22Rv1 (cell line): ENCODE results near the gene FPGS.

Experiments
- H3K27ac ChIP-seq: fragments of 450-650 bp; 2 replicates; pipeline ENCODE4 v1.5.1; 2017
- CTCF ChIP-seq: fragments of 450-650 bp; IDR thresholded peaks from 2 replicates; pipeline ENCODE4 v1.5.1; 2017; ENCODE audit warnings: mild to moderate bottlenecking
- ZFX ChIP-seq: fragments of 450-650 bp; IDR thresholded peaks from 2 replicates; pipeline ENCODE4 v1.6.1; 2017; ENCODE audit warnings: antibody characterized with exemption, borderline replicate concordance

FPGS gene

GRCh38 chr9:127809540-127810377 lies 7.1 kb downstream of the FPGS start:
- 0 out of 2 replicates have a peak overlapping the region, but pooled peaks have one; percentile 36 for H3K27ac ChIP-seq
- TF ChIP-seq ZFX: no peak
- no peak for TF ChIP-seq CTCF

DNA sequence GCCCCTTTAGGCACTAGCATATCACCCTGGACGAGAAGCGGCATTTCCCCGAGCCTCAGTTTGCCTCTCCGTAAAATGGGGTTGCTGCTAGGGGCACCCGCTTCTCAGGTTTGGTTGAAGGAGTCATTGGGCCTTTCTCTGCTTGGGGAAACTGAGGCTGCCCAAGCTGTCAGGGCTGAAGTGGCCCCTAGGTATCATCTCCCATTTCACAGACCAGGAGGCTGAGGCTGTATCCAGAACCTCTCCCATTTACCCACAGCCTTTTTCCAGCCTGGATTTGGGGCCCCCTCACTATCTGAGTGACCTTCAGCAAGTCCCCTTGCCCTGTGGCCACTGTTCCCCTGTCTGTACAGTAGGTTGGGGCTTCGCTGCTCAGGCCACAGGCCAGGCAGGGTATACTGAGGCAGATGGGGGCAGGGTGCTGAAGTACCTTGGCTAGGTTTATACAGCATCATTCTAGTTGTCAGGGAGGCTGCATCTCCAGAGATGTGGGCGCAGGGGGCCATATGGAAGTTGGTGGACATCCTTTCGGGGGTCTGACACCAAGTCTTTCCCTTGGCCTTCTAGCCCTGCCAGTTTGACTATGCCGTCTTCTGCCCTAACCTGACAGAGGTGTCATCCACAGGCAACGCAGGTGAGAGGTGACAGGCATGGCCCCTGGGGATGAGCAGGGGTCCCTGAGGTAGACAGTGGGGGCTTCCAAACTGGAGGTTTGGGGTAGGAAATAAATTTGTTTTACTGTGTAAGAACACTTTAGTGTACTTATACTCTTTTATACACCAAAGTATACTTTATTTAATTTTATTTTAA lies 7.9 kb downstream of the FPGS start:
- TF ChIP-seq ZFX (no peak), CTCF (no peak)

DNA sequence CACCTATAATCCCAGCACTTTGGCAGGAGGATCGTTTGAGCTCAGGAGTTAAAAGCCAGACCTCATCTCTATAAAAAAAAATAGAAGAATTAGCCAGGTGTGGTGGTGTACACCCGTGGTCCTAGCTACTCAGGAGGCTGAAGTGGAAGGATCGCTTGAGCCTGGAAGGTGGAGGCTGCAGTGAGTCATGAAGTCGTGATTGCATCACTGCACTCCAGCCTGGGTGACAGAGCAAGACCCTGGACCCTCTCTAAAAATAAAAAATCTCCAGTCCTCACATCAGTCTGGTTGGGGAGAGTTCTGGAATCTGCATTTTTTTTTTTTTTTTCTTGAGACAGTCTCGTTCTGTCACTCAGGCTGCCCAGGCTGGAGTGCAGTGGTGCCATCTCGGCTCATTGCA lies 9.3 kb downstream of the FPGS start:
- TF ChIP-seq ZFX (no peak), CTCF (no peak)
- H3K27ac ChIP-seq: no peak overlapping the region

More for the DNA sequence above, 7.9 kb downstream of the FPGS start:
- H3K27ac ChIP-seq: no peak overlapping the region

DNA sequence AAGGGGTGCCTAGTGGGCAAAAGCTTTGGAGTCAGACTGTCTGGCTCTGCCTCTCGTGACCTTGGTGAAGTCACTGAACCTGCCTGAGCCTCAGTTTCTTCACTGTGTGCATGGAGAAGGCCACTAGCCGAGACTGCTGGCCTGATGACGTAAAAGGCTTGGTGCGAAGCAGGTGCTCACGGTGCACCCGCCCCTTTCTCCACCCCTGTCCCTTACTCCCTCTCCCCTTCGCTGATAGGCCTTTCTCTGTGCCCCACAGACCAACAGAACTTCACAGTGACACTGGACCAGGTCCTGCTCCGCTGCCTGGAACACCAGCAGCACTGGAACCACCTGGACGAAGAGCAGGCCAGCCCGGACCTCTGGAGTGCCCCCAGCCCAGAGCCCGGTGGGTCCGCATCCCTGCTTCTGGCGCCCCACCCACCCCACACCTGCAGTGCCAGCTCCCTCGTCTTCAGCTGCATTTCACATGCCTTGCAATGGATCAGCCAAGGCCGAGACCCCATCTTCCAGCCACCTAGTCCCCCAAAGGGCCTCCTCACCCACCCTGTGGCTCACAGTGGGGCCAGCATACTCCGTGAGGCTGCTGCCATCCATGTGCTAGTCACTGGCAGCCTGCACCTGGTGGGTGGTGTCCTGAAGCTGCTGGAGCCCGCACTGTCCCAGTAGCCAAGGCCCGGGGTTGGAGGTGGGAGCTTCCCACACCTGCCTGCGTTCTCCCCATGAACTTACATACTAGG lies 10.4 kb downstream of the FPGS start:
- no peak for TF ChIP-seq CTCF
- no peak for TF ChIP-seq ZFX
- H3K27ac ChIP-seq: no peak overlapping the region

DNA sequence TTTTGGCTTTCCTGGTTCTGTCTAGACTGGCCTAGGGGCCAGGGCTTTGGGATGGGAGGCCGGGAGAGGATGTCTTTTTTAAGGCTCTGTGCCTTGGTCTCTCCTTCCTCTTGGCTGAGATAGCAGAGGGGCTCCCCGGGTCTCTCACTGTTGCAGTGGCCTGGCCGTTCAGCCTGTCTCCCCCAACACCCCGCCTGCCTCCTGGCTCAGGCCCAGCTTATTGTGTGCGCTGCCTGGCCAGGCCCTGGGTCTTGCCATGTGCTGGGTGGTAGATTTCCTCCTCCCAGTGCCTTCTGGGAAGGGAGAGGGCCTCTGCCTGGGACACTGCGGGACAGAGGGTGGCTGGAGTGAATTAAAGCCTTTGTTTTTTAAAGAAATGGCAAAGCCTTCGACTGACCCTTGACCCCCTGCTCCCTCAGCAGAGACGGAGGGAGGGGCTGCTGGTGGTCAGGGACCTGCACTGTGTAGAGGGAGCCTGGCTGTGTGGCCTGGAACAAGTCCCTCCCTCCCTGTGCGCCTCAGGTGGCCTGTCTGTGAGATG lies 11.1 kb downstream of the FPGS start:
- no peak overlapping the region for H3K27ac ChIP-seq

More for the DNA sequence above, 11.1 kb downstream of the FPGS start:
- no peak for TF ChIP-seq ZFX
- no peak for TF ChIP-seq CTCF
